ENCODE results near the gene AVL9.
A peak's percentile ranks its signal among the peaks of the same experiment; 100 is the strongest.

GRCh38 chr7:32479574-32480200 lies 15.6 kb upstream of the AVL9 start:
- TF ChIP-seq CTCF (IDR thresholded peaks at IDR 0.05) (peak; percentile 86), EZH2 (IDR thresholded peaks at IDR 0.05) (no peak)

Measured in neural progenitor cell (in vitro differentiated cells).